GM23338 (cell line): ENCODE data around the gene INPP5A.

Experiments
- JUNB ChIP-seq: IDR thresholded peaks from one replicate; pipeline ENCODE4 v1.6.1; 2016; ENCODE audit warnings: antibody characterized with exemption; ENCODE audit not compliant: unreplicated experiment
- REST ChIP-seq: IDR thresholded peaks from one replicate; pipeline ENCODE4 v1.6.1; 2018; ENCODE audit warnings: antibody characterized with exemption; ENCODE audit not compliant: unreplicated experiment
- TF ChIP-seq, protein P1 (sequence below), 2 experiments: fragments of 200-600 bp in 1 of 2; sonication (generic) in 1 of 2; conservative IDR thresholded peaks; 2 replicates each; pipeline versions ENCODE4 v1.5.1 to v1.6.1; 2016 to 2017; ENCODE audit warnings: antibody characterized with exemption in 2 of 2, low read depth in 2 of 2, mild to moderate bottlenecking in 2 of 2, moderate library complexity in 1 of 2

DNA sequence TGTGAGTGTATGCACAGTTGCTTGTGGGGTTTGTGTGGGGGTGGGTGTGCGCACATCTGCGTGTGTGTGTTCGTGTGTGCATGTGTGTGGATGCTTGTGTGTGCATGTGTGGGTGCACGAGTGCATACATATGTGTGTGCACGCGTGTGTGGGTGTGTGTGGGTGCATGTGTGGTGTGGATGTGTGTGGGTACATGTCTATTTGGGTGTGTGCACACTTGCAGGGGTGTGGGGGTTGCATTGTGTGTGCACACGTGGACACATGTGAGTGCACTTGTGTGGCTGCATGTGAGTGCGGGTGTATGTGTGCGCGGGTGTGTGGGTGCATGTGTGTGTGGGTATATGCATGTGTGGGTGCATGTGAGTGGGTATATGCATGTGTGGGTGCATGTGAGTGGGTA is 174.7 kb downstream of the INPP5A start:
- no peak for TF ChIP-seq JUNB
- TF ChIP-seq, protein P1, sequence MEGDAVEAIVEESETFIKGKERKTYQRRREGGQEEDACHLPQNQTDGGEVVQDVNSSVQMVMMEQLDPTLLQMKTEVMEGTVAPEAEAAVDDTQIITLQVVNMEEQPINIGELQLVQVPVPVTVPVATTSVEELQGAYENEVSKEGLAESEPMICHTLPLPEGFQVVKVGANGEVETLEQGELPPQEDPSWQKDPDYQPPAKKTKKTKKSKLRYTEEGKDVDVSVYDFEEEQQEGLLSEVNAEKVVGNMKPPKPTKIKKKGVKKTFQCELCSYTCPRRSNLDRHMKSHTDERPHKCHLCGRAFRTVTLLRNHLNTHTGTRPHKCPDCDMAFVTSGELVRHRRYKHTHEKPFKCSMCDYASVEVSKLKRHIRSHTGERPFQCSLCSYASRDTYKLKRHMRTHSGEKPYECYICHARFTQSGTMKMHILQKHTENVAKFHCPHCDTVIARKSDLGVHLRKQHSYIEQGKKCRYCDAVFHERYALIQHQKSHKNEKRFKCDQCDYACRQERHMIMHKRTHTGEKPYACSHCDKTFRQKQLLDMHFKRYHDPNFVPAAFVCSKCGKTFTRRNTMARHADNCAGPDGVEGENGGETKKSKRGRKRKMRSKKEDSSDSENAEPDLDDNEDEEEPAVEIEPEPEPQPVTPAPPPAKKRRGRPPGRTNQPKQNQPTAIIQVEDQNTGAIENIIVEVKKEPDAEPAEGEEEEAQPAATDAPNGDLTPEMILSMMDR (conservative IDR thresholded peaks at IDR 0.05; ENCODE audit: low read depth in 2 of 2): no peak
- TF ChIP-seq REST: no peak
